ENCODE measurements around the gene NKD2.

The NKD2 gene

DNA sequence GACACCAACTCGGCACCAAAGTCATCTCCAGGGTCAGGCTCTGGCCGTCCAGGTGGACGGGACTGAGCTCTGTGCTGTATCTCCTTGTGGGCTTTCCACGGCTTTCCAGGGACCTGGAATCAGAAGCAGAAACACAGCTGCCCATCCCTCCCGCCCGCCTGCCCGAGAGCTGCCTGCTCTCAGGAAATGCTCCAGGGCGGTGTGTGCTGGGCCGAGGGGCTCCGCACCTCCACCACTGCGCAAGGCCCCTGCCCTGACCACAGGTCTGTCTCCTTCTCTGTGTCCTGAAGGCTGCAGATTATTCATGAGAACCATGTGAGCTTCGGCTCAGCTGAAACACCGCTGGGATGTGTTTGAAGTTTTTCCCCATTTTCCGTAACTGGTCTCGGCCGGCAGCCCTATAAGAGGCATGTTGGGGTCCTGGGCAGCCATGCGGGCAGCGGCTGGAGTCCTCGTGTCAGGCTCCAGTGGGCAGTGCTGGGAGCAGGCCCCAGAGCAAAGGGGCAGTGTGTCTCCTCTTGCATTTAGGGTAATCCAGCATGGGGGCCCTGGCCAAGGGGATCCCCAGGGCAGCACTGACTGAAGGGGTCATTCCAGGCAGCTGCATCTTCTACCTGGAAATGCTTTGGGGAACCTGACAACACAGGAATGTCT lies 22.8 kb downstream of the NKD2 start:
- Histone ChIP-seq H4K20me1 (ENCODE audit: insufficient read depth, low read length, poor library complexity, severe bottlenecking) (peaks cover 2% of the 10 kb centered on the region), H3F3A (ENCODE audit: low read depth) (no peaks in the 10 kb centered on the region), H3K79me2 (ENCODE audit: insufficient read depth, low read length) (peaks cover 5% of the 10 kb centered on the region; the same call in 1 of the 2 replicates), H3K36me3 (ENCODE audit: insufficient read depth, low read length) (peaks cover 21% of the 10 kb centered on the region; the same call in 1 of the 2 replicates), H3K4me1 (ENCODE audit: insufficient read depth, low read length, poor library complexity, severe bottlenecking) (no peaks in the 10 kb centered on the region), H2AFZ (ENCODE audit: low read length) (no peak overlapping the region), H3K9me2 (replicated peaks; ENCODE audit: low read depth, low read length) (no peaks in the 10 kb centered on the region), H3K9ac (ENCODE audit: low read depth, low read length, poor library complexity, severe bottlenecking) (no peak overlapping the region), H3K9me3 (ENCODE audit: insufficient read depth, low read depth, low read length) (no peaks in the 10 kb centered on the region), H3K4me3 (ENCODE audit: low read length, poor library complexity, severe bottlenecking) (no peak overlapping the region), H3K27me3 (ENCODE audit: insufficient read depth, low read length, poor library complexity, severe bottlenecking) (no peaks in the 10 kb centered on the region), H3K4me2 (ENCODE audit: low read depth, low read length, poor library complexity, severe bottlenecking) (no peak overlapping the region)
- TF ChIP-seq, protein P1, sequence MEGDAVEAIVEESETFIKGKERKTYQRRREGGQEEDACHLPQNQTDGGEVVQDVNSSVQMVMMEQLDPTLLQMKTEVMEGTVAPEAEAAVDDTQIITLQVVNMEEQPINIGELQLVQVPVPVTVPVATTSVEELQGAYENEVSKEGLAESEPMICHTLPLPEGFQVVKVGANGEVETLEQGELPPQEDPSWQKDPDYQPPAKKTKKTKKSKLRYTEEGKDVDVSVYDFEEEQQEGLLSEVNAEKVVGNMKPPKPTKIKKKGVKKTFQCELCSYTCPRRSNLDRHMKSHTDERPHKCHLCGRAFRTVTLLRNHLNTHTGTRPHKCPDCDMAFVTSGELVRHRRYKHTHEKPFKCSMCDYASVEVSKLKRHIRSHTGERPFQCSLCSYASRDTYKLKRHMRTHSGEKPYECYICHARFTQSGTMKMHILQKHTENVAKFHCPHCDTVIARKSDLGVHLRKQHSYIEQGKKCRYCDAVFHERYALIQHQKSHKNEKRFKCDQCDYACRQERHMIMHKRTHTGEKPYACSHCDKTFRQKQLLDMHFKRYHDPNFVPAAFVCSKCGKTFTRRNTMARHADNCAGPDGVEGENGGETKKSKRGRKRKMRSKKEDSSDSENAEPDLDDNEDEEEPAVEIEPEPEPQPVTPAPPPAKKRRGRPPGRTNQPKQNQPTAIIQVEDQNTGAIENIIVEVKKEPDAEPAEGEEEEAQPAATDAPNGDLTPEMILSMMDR (conservative IDR thresholded peaks at IDR 0.05; ENCODE audit: low read length) = no peak
- TF ChIP-seq EZH2phosphoT487 (IDR thresholded peaks at IDR 0.05; ENCODE audit: borderline replicate concordance) = no peak

DNA sequence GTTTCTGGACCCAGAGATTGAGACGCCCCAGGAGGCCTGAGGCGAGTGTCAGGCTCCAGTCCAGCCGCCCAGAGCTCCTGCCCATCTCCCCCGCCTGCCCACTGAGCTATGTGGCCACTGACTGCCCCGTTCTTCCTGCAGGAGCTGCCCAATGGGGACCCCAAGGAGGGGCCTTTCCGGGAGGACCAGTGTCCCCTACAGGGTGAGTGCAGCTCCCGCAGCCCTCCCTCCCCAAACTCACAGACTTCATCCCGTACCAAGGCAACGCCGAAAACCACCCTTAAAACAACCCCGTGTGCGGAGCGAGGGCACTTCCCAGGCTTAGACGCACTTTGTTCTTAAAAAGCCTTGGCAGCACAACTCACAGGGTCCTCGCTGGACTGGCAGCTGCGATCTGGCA lies 23.4 kb downstream of the NKD2 start:
- Histone ChIP-seq H3K9me2 (replicated peaks; ENCODE audit: low read depth, low read length) (no peaks in the 10 kb centered on the region), H3K36me3 (ENCODE audit: insufficient read depth, low read length) (peaks cover 21% of the 10 kb centered on the region; the same call in 1 of the 2 replicates), H3F3A (ENCODE audit: low read depth) (no peaks in the 10 kb centered on the region), H3K4me2 (ENCODE audit: low read depth, low read length, poor library complexity, severe bottlenecking) (no peak overlapping the region), H3K9me3 (ENCODE audit: insufficient read depth, low read depth, low read length) (no peaks in the 10 kb centered on the region), H3K4me1 (ENCODE audit: insufficient read depth, low read length, poor library complexity, severe bottlenecking) (no peaks in the 10 kb centered on the region), H2AFZ (ENCODE audit: low read length) (no peak overlapping the region), H3K4me3 (ENCODE audit: low read length, poor library complexity, severe bottlenecking) (no peak overlapping the region), H3K79me2 (ENCODE audit: insufficient read depth, low read length) (peaks cover 5% of the 10 kb centered on the region; the same call in 1 of the 2 replicates), H4K20me1 (ENCODE audit: insufficient read depth, low read length, poor library complexity, severe bottlenecking) (peaks cover 2% of the 10 kb centered on the region), H3K27me3 (ENCODE audit: insufficient read depth, low read length, poor library complexity, severe bottlenecking) (no peaks in the 10 kb centered on the region), H3K9ac (ENCODE audit: low read depth, low read length, poor library complexity, severe bottlenecking) (no peak overlapping the region)
- no peak for TF ChIP-seq EZH2phosphoT487 (IDR thresholded peaks at IDR 0.05; ENCODE audit: borderline replicate concordance)
- TF ChIP-seq, protein P1 (conservative IDR thresholded peaks at IDR 0.05; ENCODE audit: low read length) = no peak

DNA sequence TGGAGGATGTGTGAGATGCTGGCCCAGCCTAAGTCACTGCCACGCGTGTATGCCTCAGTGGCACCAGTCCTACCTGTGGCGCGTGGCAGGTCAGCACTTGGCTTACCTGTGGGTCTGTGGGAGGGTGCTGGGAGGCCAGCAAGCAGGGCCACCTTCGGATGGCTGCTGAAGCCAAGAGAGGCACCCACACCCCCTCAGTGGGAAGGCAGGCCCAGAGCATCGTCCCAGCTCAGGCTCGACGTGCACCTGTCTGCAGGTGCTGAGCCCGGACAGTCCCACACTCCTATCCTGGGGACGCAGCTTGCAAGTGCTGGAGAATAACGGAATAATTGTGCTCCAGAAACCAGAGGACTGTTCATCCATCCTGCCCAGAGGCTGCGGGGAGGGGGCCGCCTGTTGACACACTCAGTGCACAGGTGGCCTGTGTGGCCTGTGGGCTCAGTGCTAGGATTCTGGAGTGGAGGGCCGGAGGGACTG lies 24.0 kb downstream of the NKD2 start:
- no peaks in the 10 kb centered on the region for H3K9me3 ChIP-seq (ENCODE audit: insufficient read depth, low read depth, low read length)
- H3K79me2 ChIP-seq (ENCODE audit: insufficient read depth, low read length) = peaks cover 5% of the 10 kb centered on the region; the same call in 1 of the 2 replicates
- H2AFZ ChIP-seq (ENCODE audit: low read length) = no peak overlapping the region
- H3K4me3 ChIP-seq (ENCODE audit: low read length, poor library complexity, severe bottlenecking) = no peak overlapping the region
- peaks cover 21% of the 10 kb centered on the region; the same call in 1 of the 2 replicates for H3K36me3 ChIP-seq (ENCODE audit: insufficient read depth, low read length)
- no peak overlapping the region for H3K9ac ChIP-seq (ENCODE audit: low read depth, low read length, poor library complexity, severe bottlenecking)
- H3K27me3 ChIP-seq (ENCODE audit: insufficient read depth, low read length, poor library complexity, severe bottlenecking) = no peaks in the 10 kb centered on the region
- no peaks in the 10 kb centered on the region for H3K9me2 ChIP-seq (replicated peaks; ENCODE audit: low read depth, low read length)
- H3F3A ChIP-seq (ENCODE audit: low read depth) = no peaks in the 10 kb centered on the region
- peaks cover 2% of the 10 kb centered on the region for H4K20me1 ChIP-seq (ENCODE audit: insufficient read depth, low read length, poor library complexity, severe bottlenecking)
- H3K4me2 ChIP-seq (ENCODE audit: low read depth, low read length, poor library complexity, severe bottlenecking) = no peak overlapping the region
- TF ChIP-seq, protein P1 (conservative IDR thresholded peaks at IDR 0.05; ENCODE audit: low read length) = no peak
- TF ChIP-seq EZH2phosphoT487 (IDR thresholded peaks at IDR 0.05; ENCODE audit: borderline replicate concordance) = no peak
- no peaks in the 10 kb centered on the region for H3K4me1 ChIP-seq (ENCODE audit: insufficient read depth, low read length, poor library complexity, severe bottlenecking)
